Heart left ventricle (tissue), 16 donors: Measurements from ENCODE around the gene MGAT3. TPM values are rescaled to one million over a fixed set of nuclear protein-coding genes. Genes with fewer than 3 reads are reported as not detected.

ENCODE experiments used
- ATAC-seq, 4 donors: fragments of 200-7000 bp; cut with Tn5 transposase; one replicate each; pipeline ENCODE4 v1.9.1; 2020 to 2022; ENCODE audit warnings: moderate library complexity in 4 of 4, mild to moderate bottlenecking in 3 of 4, moderate number of reproducible peaks in 1 of 4
- DNase-seq, 5 donors: peaks; one replicate each; pipeline ENCODE4 v3.0.0-alpha.2; 2020
- H3K27ac ChIP-seq, 12 donors: fragments of 200-600 bp; sonication (generic) in 4 of 12; one replicate each; pipeline versions ENCODE4 v1.5.0 to v1.8.0; 2016 to 2022; ENCODE audit warnings: mild to moderate bottlenecking in 2 of 12
- H3K27me3 ChIP-seq, 9 donors: fragments of 200-600 bp; sonication (generic) in 2 of 9; one replicate each; pipeline versions ENCODE4 v1.5.1 to v1.8.0; 2016 to 2022; ENCODE audit warnings: mild to moderate bottlenecking in 3 of 9
- H3K36me3 ChIP-seq, 9 donors: fragments of 200-600 bp; sonication (generic) in 2 of 9; one replicate each; pipeline versions ENCODE4 v1.5.0 to v1.8.0; 2018 to 2022; ENCODE audit warnings: mild to moderate bottlenecking in 2 of 9
- H3K4me1 ChIP-seq, 12 donors: fragments of 200-600 bp; sonication (generic) in 4 of 12; one replicate each; pipeline versions ENCODE4 v1.5.0 to v1.8.0; 2016 to 2022; ENCODE audit warnings: mild to moderate bottlenecking in 3 of 12
- H3K4me3 ChIP-seq, 12 donors: fragments of 200-600 bp; sonication (generic) in 4 of 12; one replicate each; pipeline versions ENCODE4 v1.5.0 to v1.8.0; 2017 to 2022; ENCODE audit warnings: mild to moderate bottlenecking in 9 of 12, moderate library complexity in 4 of 12
- H3K9me3 ChIP-seq, 12 donors: fragments of 200-600 bp; sonication (generic) in 4 of 12; one replicate each; pipeline versions ENCODE4 v1.5.0 to v1.8.0; 2016 to 2022; ENCODE audit warnings: mild to moderate bottlenecking in 1 of 12
- POLR2A ChIP-seq, 2 donors: fragments of 450-650 bp; IDR thresholded peaks; one replicate each; pipeline ENCODE4 v1.6.1; 2017; ENCODE audit warnings: antibody characterized with exemption in 2 of 2, mild to moderate bottlenecking in 2 of 2, moderate library complexity in 2 of 2
- WGBS, 4 donors: extraction: QIAGEN DNeasy Blood & Tissue Kit in 2 of 4; methylation state at CpG; one replicate each; pipeline versions ENCODE4 v1.1.5 to v1.1.7; 2013 to 2018; 5-methylcytosine and 5-hydroxymethylcytosine counted together
- intact Hi-C, 10 donors: fragments of 100-400 bp; cut with DNase I; formaldehyde crosslinking; loops; one replicate each; pipeline versions ENCODE4 v1.11.1 to v1.14.2; 2022
- polyA plus RNA-seq, 2 donors: library from polyadenylated mRNA; stranded (reverse); fragments of 200-250 nt; gene quantifications; one replicate each; pipeline ENCODE4 v1.2.3, GENCODE V29; 2013
- total RNA-seq, 9 donors: library from RNA; depleted of rRNA in 2 of 9; stranded (reverse); fragments of >200 nt in 2 of 9; fragmentation: NEBNext Ultra II Directional in 3 of 9; extraction: Animal tissue kit (Norgen Biotek cat#: 25700) in 3 of 9; gene quantifications; one replicate each; pipeline versions ENCODE4 v1.1.0 to v1.2.4, GENCODE V29; 2016 to 2023
- TF ChIP-seq, protein P1 (sequence below), 12 donors: fragments of 200-600 bp; sonication (generic) in 4 of 12; IDR thresholded peaks; one replicate each; pipeline versions ENCODE4 v1.5.0 to v1.8.0; 2018 to 2022; ENCODE audit warnings: antibody characterized with exemption in 12 of 12, mild to moderate bottlenecking in 5 of 12
- donor health status: ischemic (EF 13 %, LVEDD 7.1; RV severe dilation, severe dysfunction).
- donor health status: healthy with polysubstance abuse.
- donor health status: DM: no; HTN: yes; CAD: no.
- donor health status: DM: no; HTN: no; CAD: no.
- donor health status: ischemic (EF 25% LVEDD 6.9; RV normal size, moderate dysfunction).
- donor health status: ischemic (EF 25% LVEDD 5.7; RV mildly dilated, moderate dysfunction).
- donor health status: healthy.
- donor health status: DM: yes; HTN: yes; CAD: no.
- donor health status: ischemic (EF 35%, LVEDD 5.7; RV mildly dilated, moderate dysfunction).
- donor health status: nonischemic (EF 11% LVEDD 7.7; RV severe dilation, severe dysfunction).
- donor health status: DM: yes; HTN: yes; CAD: no.
- donor health status: PGD.
- donor health status: ischemic (EF 29% LVEDD 5.4; RV normal size, mild dysfunction).
- donor health status: nonischemic (EF 23%, LVEDD 6.1; RV moderate dilation, normal function).

The MGAT3 gene
- total and polyA plus RNA-seq, 11 donors, result 2.2 to 9.9 (median 4.4) TPM

DNA sequence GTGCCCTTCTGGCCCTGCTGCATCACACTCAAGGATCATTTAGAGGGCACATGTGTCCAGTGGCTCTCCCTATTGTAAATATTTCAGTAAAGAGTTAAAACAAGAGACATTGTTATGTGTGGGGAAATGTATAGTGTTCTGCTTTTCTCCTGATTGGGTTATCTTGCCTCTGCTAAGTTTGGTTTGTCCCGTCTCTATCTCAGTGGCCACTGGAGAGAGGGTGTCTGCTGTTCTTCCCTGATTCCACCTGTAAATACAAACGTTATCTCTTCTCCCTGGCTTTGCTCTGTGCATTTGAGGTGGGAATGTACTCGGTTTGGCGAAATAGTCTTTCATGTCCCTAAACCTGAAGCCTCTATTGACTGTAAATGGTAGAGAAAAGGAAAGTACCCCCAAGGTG, 51.6 kb downstream of the MGAT3 start:
- ATAC-seq (no peak), DNase-seq (no peak)
- intact Hi-C loops, result loop anchor here in 1 of 10 donors (10.0 kb wide), 1 partner anchor 74 kb away; no protein-coding TSS in a partner anchor
- Histone ChIP-seq H3K27ac (no peak overlapping the region), H3K4me1 (peaks cover 4 to 32% (median 14%) of the 10 kb centered on the region in 12 donors), H3K27me3 (no peaks in the 10 kb centered on the region), H3K36me3 (peaks cover 8 to 96% (median 93%) of the 10 kb centered on the region in 9 donors), H3K4me3 (no peak overlapping the region), H3K9me3 (no peaks in the 10 kb centered on the region)
- 55 to 61% (median 58%) methylated on average over 4 of the region's 4 CpGs for WGBS, 4 donors
- TF ChIP-seq, protein P1, sequence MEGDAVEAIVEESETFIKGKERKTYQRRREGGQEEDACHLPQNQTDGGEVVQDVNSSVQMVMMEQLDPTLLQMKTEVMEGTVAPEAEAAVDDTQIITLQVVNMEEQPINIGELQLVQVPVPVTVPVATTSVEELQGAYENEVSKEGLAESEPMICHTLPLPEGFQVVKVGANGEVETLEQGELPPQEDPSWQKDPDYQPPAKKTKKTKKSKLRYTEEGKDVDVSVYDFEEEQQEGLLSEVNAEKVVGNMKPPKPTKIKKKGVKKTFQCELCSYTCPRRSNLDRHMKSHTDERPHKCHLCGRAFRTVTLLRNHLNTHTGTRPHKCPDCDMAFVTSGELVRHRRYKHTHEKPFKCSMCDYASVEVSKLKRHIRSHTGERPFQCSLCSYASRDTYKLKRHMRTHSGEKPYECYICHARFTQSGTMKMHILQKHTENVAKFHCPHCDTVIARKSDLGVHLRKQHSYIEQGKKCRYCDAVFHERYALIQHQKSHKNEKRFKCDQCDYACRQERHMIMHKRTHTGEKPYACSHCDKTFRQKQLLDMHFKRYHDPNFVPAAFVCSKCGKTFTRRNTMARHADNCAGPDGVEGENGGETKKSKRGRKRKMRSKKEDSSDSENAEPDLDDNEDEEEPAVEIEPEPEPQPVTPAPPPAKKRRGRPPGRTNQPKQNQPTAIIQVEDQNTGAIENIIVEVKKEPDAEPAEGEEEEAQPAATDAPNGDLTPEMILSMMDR (IDR thresholded peaks at IDR 0.05), result no peak
- TF ChIP-seq POLR2A (IDR thresholded peaks at IDR 0.05), result no peak

DNA sequence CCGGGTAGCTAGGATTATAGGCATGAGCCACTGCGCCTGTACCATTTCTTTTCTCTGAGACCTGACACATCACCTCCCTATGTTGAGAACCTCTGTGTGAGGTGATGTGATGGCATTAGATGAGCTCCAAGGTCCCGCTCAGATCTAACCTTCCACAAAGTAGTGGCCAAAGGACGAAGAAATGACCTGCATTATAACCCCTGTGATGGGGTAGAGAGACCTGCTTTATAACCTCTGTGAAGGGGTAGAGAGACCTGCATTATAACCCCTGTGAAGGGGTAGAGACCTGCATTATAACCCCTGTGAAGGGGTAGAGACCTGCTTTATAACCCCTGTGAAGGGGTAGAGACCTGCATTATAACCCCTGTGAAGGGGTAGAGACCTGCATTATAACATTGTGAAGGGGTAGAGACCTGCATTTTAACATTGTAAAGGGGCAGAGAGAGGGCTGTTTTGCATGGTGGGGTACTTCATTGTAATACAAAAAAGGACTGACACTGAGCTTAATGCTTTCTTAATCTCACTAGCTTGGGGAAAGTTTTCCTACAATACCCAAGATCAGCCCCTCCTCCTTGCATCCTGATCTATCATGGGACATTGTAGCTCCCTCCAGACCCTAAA, 53.8 kb downstream of the MGAT3 start:
- ATAC-seq, result no peak
- H3K4me1 ChIP-seq, result peaks cover 0 to 22% (median 5%) of the 10 kb centered on the region in 12 donors
- 88 to 93% (median 92%) methylated on average over 4 of the region's 4 CpGs for WGBS, 4 donors
- H3K36me3 ChIP-seq, result peaks cover 6 to 100% (median 97%) of the 10 kb centered on the region in 9 donors
- no peaks in the 10 kb centered on the region for H3K27me3 ChIP-seq
- H3K4me3 ChIP-seq, result no peak overlapping the region
- no peak for DNase-seq
- intact Hi-C loops, result loop anchor here in 3 of 10 donors (10.0 kb wide), 4 partner anchors 106 to 336 kb away; partner anchors contain the start of genes SYNGR1 (in 1 of the 3) and TAB1 (in 1 of the 3)
- TF ChIP-seq, protein P1 (IDR thresholded peaks at IDR 0.05), result no peak
- no peak for TF ChIP-seq POLR2A (IDR thresholded peaks at IDR 0.05)
- H3K9me3 ChIP-seq, result no peaks in the 10 kb centered on the region
- no peak overlapping the region for H3K27ac ChIP-seq

DNA sequence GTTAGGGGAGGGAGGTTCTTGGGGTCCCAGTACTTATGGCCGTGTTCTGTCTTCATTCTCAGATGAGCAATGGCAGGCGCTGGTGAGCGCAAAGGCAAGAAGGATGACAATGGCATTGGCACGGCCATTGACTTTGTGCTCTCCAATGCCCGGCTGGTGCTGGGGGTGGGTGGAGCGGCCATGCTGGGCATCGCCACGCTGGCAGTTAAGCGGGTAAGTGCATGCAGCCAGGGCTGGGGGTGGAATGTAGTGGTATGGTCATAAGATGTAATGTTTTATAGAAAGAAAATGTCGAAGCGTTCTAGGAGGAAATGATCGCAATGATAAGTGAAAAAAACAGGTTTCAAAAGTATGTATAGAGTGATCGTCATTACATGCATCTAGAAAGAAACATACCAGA, 54.4 kb downstream of the MGAT3 start:
- Histone ChIP-seq H3K9me3 (no peaks in the 10 kb centered on the region), H3K27me3 (no peaks in the 10 kb centered on the region), H3K4me1 (peaks cover 0 to 16% (median 5%) of the 10 kb centered on the region in 12 donors), H3K36me3 (peaks cover 6 to 100% (median 96%) of the 10 kb centered on the region in 9 donors), H3K4me3 (no peak overlapping the region), H3K27ac (no peak overlapping the region)
- TF ChIP-seq, protein P1 (IDR thresholded peaks at IDR 0.05), result no peak
- TF ChIP-seq POLR2A (IDR thresholded peaks at IDR 0.05), result no peak
- intact Hi-C loops, result loop anchor here in 3 of 10 donors (10.0 kb wide), 4 partner anchors 106 to 336 kb away; partner anchors contain the start of genes SYNGR1 (in 1 of the 3) and TAB1 (in 1 of the 3)
- no peak for ATAC-seq
- 93 to 95% (median 94%) methylated on average over 13 of the region's 13 CpGs for WGBS, 4 donors
- no peak for DNase-seq

DNA sequence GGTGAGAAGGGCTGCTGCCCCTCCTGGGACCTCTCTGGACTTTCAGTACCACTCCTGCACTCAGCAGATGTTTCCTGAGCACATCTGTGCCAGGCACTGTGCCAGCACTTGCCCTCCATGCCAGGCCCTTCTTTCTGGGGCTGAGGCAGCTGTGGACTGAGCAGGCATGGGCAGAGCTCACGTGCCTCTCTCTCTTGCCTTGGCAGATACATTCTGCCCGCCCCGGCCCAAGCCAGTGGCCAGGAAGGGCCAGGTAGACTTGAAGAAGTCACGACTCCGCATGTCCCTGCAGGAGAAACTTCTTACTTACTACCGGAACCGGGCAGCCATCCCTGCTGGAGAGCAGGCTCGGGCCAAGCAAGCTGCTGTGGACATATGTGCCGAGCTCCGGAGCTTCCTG, 55.2 kb downstream of the MGAT3 start:
- WGBS, 4 donors, result 88 to 94% (median 90%) methylated on average over 8 to 10 of the region's 10 CpGs
- Histone ChIP-seq H3K27ac (no peak overlapping the region), H3K9me3 (no peaks in the 10 kb centered on the region), H3K4me3 (no peak overlapping the region), H3K27me3 (no peaks in the 10 kb centered on the region), H3K4me1 (peaks cover 0 to 15% (median 5%) of the 10 kb centered on the region in 12 donors), H3K36me3 (peaks cover 6 to 100% (median 88%) of the 10 kb centered on the region in 9 donors)
- DNase-seq, result no peak
- intact Hi-C loops, result loop anchor here in 3 of 10 donors (10.0 kb wide), 4 partner anchors 107 to 337 kb away; partner anchors contain the start of genes SYNGR1 (in 1 of the 3) and TAB1 (in 1 of the 3)
- ATAC-seq, result peak in 2 of 4 donors; percentile 5 to 17
- no peak for TF ChIP-seq POLR2A (IDR thresholded peaks at IDR 0.05)
